Liver (tissue), 9 donors: ENCODE results near the gene IFNL2. TPM values are rescaled to one million over a fixed set of nuclear protein-coding genes. Genes with fewer than 3 reads are reported as not detected.

Experiments used
- DNase-seq: peaks from one replicate; pipeline ENCODE4 v3.0.0-alpha.2; 2017; ENCODE audit warnings: low spot score
- H3K27ac ChIP-seq, 2 donors: one replicate each; pipeline ENCODE4 v1.7.0; 2013; ENCODE audit warnings: inconsistent platforms in 2 of 2, low read length in 2 of 2, control low read depth in 1 of 2, low read depth in 1 of 2, mild to moderate bottlenecking in 1 of 2
- H3K27me3 ChIP-seq, 4 donors: one replicate each; pipeline versions ENCODE4 v1.6.1 to v1.7.0; 2013; ENCODE audit warnings: low read length in 3 of 4, inconsistent platforms in 1 of 4, mild to moderate bottlenecking in 1 of 4, moderate library complexity in 1 of 4; ENCODE audit not compliant: control insufficient read depth in 4 of 4, insufficient read depth in 4 of 4
- H3K36me3 ChIP-seq, 4 donors: one replicate each; pipeline versions ENCODE4 v1.6.1 to v1.7.0; 2013; ENCODE audit warnings: low read length in 3 of 4, mild to moderate bottlenecking in 3 of 4, low read depth in 1 of 4, moderate library complexity in 1 of 4; ENCODE audit not compliant: control insufficient read depth in 4 of 4, insufficient read depth in 3 of 4
- H3K4me1 ChIP-seq, 4 donors: one replicate each; pipeline versions ENCODE4 v1.6.1 to v1.7.0; 2013; ENCODE audit warnings: low read length in 3 of 4, mild to moderate bottlenecking in 3 of 4, moderate library complexity in 1 of 4; ENCODE audit not compliant: control insufficient read depth in 4 of 4, insufficient read depth in 4 of 4
- H3K4me3 ChIP-seq, 3 donors: one replicate each; pipeline versions ENCODE4 v1.6.1 to v1.7.0; 2013; ENCODE audit warnings: low read length in 3 of 3, control low read depth in 1 of 3, low read depth in 1 of 3, mild to moderate bottlenecking in 1 of 3
- H3K9ac ChIP-seq, 2 donors: one replicate each; pipeline ENCODE4 v1.7.0; 2013; ENCODE audit warnings: low read length in 2 of 2, mild to moderate bottlenecking in 2 of 2, moderate library complexity in 2 of 2, control low read depth in 1 of 2, low read depth in 1 of 2
- H3K9me3 ChIP-seq, 4 donors: one replicate each; pipeline versions ENCODE4 v1.6.1 to v1.7.0; 2013; ENCODE audit warnings: low read length in 3 of 4; ENCODE audit not compliant: control insufficient read depth in 4 of 4
- CTCF ChIP-seq: fragments of 150-350 bp; IDR thresholded peaks from 2 replicates; pipeline ENCODE4 v1.5.1; 2017; ENCODE audit warnings: improper control_type of control experiment, low read depth, low read length; ENCODE audit not compliant: missing input control
- GABPA ChIP-seq, 2 donors: IDR thresholded peaks in 1 of 2; conservative IDR thresholded peaks in 1 of 2; 2 replicates each; pipeline ENCODE4 v1.6.1; 2016; ENCODE audit warnings: antibody characterized with exemption in 2 of 2, mild to moderate bottlenecking in 1 of 2, moderate library complexity in 1 of 2
- HNF4A ChIP-seq, 2 donors: conservative IDR thresholded peaks; 2 replicates each; pipeline ENCODE4 v1.6.1; 2016; ENCODE audit warnings: antibody characterized with exemption in 2 of 2, mild to moderate bottlenecking in 2 of 2
- HNF4G ChIP-seq: IDR thresholded peaks from 2 replicates; pipeline ENCODE4 v1.6.1; 2016; ENCODE audit warnings: antibody characterized with exemption
- JUND ChIP-seq, 2 donors: IDR thresholded peaks; 2 replicates each; pipeline ENCODE4 v1.6.1; 2016; ENCODE audit warnings: antibody characterized with exemption in 2 of 2
- NR2F2 ChIP-seq: IDR thresholded peaks from 2 replicates; pipeline ENCODE4 v1.6.1; 2016; ENCODE audit warnings: antibody characterized with exemption
- RAD21 ChIP-seq, 2 donors: IDR thresholded peaks; 2 replicates each; pipeline ENCODE4 v1.6.1; 2016; ENCODE audit warnings: antibody characterized with exemption in 2 of 2, mild to moderate bottlenecking in 2 of 2
- RXRA ChIP-seq, 2 donors: IDR thresholded peaks; 2 replicates each; pipeline ENCODE4 v1.6.1; 2017 to 2018; ENCODE audit warnings: antibody characterized with exemption in 2 of 2, mild to moderate bottlenecking in 1 of 2
- SP1 ChIP-seq: IDR thresholded peaks from 2 replicates; pipeline ENCODE4 v1.6.1; 2018; ENCODE audit warnings: antibody characterized with exemption, mild to moderate bottlenecking
- YY1 ChIP-seq: IDR thresholded peaks from 2 replicates; pipeline ENCODE4 v1.6.1; 2016; ENCODE audit warnings: antibody characterized with exemption, mild to moderate bottlenecking
- WGBS: extraction: QIAGEN DNeasy Blood & Tissue Kit; methylation state at CpG from one replicate; pipeline ENCODE4 v1.1.7; 2013; 5-methylcytosine and 5-hydroxymethylcytosine counted together
- polyA plus RNA-seq, 2 donors: library from polyadenylated mRNA; stranded (reverse) in 1 of 2; unstranded in 1 of 2; fragments of 200-250 nt in 1 of 2; fragments of >200 nt in 1 of 2; fragmentation: Nextera tagmentation in 1 of 2; extraction: Ambion mirVana in 1 of 2; gene quantifications; one replicate each; pipeline versions ENCODE4 v1.2.1 to v1.2.3, GENCODE V29; 2013 to 2015
- total RNA-seq, 2 donors: library from RNA; depleted of rRNA; stranded (reverse); fragments of >200 nt; gene quantifications; one replicate each; pipeline ENCODE4 v1.2.3, GENCODE V29; 2014
- TF ChIP-seq, protein P1 (sequence below): IDR thresholded peaks from 2 replicates; pipeline ENCODE4 v1.6.1; 2016; ENCODE audit warnings: antibody characterized with exemption
- TF ChIP-seq, protein P2 (sequence below): IDR thresholded peaks from 2 replicates; pipeline ENCODE4 v1.6.1; 2016; ENCODE audit warnings: antibody characterized with exemption
- TF ChIP-seq, protein P3 (sequence below): IDR thresholded peaks from 2 replicates; pipeline ENCODE4 v1.6.1; 2016; ENCODE audit warnings: antibody characterized with exemption, mild to moderate bottlenecking
- TF ChIP-seq, protein P4 (sequence below): IDR thresholded peaks from 2 replicates; pipeline ENCODE4 v1.6.1; 2016; ENCODE audit warnings: antibody characterized with exemption
- donor health status: healthy.
- donor health status: healthy.
- donor health status: healthy.
- donor health status: healthy.
- donor health status: healthy.

IFNL2 gene
- total and polyA plus RNA-seq, 4 donors, result not detected

DNA sequence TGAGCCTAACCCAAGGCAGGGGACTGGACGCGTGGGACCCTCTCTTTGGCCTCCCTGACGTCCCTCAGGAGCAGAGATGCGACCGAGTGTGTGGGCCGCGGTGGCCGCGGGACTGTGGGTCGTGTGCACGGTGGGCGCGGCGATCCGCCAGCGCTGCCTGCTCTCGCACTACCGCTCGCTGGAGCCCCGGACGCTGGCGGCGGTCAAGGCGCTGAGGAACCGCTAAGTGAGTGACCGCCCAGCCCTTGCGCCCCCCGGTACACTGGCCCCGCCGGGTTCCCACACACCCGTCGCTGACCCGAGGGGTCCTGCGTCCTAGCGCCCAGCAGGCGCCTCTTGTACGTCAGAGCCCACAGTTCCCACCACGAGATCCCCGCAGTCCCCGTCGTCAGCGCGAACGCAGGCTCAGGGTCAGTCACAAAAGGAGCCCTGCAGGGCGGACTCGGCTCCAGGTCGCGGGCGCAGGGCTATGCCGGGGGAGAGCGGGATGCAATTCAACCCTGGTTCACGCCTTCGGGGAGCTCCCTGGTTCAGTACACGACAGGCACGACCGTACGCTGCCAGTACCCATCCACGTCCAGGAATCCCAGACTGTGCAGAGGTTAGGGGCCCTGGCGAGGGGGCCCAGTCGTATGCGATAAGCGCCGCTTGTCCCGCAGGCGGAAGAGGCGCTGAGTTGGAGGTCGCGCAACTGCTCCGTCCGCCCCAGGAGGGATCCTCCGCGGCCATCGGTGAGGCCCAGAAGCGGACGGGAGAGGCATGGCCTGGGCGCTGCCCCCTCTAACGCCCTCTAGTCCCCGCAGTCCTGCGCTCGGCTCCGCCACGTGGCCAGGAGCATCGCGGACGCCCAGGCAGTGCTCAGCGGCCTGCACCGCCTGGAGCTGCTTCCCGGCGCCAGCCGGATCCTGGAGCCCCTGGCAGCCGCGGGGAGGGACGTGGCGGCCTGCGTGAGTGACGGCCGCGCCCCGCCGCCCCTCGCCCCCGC lies 3.6 kb upstream of the IFNL2 start:
- Histone ChIP-seq H3K4me3 (no peak overlapping the region), H3K9ac (no peak overlapping the region), H3K27me3 (no peaks in the 10 kb centered on the region), H3K9me3 (no peaks in the 10 kb centered on the region), H3K36me3 (no peaks in the 10 kb centered on the region), H3K27ac (no peak overlapping the region), H3K4me1 (peaks cover 5 to 19% (median 15%) of the 10 kb centered on the region in 4 donors)
- TF ChIP-seq NR2F2, result no peak
- TF ChIP-seq JUND (IDR thresholded peaks at IDR 0.05), result no peak
- no peak for TF ChIP-seq HNF4G
- no peak for TF ChIP-seq RXRA (IDR thresholded peaks at IDR 0.05)
- TF ChIP-seq CTCF, result no peak
- no peak for TF ChIP-seq HNF4A (conservative IDR thresholded peaks at IDR 0.05)
- TF ChIP-seq, protein P1, sequence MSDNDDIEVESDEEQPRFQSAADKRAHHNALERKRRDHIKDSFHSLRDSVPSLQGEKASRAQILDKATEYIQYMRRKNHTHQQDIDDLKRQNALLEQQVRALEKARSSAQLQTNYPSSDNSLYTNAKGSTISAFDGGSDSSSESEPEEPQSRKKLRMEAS, result no peak
- TF ChIP-seq, protein P2, sequence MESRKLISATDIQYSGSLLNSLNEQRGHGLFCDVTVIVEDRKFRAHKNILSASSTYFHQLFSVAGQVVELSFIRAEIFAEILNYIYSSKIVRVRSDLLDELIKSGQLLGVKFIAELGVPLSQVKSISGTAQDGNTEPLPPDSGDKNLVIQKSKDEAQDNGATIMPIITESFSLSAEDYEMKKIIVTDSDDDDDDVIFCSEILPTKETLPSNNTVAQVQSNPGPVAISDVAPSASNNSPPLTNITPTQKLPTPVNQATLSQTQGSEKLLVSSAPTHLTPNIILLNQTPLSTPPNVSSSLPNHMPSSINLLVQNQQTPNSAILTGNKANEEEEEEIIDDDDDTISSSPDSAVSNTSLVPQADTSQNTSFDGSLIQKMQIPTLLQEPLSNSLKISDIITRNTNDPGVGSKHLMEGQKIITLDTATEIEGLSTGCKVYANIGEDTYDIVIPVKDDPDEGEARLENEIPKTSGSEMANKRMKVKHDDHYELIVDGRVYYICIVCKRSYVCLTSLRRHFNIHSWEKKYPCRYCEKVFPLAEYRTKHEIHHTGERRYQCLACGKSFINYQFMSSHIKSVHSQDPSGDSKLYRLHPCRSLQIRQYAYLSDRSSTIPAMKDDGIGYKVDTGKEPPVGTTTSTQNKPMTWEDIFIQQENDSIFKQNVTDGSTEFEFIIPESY, result no peak
- TF ChIP-seq YY1, result no peak
- TF ChIP-seq RAD21 (IDR thresholded peaks at IDR 0.05), result no peak
- TF ChIP-seq, protein P3, sequence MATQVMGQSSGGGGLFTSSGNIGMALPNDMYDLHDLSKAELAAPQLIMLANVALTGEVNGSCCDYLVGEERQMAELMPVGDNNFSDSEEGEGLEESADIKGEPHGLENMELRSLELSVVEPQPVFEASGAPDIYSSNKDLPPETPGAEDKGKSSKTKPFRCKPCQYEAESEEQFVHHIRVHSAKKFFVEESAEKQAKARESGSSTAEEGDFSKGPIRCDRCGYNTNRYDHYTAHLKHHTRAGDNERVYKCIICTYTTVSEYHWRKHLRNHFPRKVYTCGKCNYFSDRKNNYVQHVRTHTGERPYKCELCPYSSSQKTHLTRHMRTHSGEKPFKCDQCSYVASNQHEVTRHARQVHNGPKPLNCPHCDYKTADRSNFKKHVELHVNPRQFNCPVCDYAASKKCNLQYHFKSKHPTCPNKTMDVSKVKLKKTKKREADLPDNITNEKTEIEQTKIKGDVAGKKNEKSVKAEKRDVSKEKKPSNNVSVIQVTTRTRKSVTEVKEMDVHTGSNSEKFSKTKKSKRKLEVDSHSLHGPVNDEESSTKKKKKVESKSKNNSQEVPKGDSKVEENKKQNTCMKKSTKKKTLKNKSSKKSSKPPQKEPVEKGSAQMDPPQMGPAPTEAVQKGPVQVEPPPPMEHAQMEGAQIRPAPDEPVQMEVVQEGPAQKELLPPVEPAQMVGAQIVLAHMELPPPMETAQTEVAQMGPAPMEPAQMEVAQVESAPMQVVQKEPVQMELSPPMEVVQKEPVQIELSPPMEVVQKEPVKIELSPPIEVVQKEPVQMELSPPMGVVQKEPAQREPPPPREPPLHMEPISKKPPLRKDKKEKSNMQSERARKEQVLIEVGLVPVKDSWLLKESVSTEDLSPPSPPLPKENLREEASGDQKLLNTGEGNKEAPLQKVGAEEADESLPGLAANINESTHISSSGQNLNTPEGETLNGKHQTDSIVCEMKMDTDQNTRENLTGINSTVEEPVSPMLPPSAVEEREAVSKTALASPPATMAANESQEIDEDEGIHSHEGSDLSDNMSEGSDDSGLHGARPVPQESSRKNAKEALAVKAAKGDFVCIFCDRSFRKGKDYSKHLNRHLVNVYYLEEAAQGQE, result no peak
- DNase-seq, result no peak
- WGBS, result 12% methylated on average over 102 of the region's 102 CpGs

- Histone ChIP-seq H3K4me3 (no peak overlapping the region), H3K27ac (no peak overlapping the region), H3K9ac (no peak overlapping the region), H3K27me3 (no peaks in the 10 kb centered on the region), H3K36me3 (no peaks in the 10 kb centered on the region), H3K4me1 (peaks cover 5 to 19% (median 15%) of the 10 kb centered on the region in 4 donors), H3K9me3 (no peaks in the 10 kb centered on the region)
- 43% methylated on average over 39 of the region's 39 CpGs for WGBS
- no peak for DNase-seq
- no peak for TF ChIP-seq JUND (IDR thresholded peaks at IDR 0.05)
- TF ChIP-seq, protein P4, sequence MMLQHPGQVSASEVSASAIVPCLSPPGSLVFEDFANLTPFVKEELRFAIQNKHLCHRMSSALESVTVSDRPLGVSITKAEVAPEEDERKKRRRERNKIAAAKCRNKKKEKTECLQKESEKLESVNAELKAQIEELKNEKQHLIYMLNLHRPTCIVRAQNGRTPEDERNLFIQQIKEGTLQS, result no peak
- no peak for TF ChIP-seq GABPA (IDR thresholded peaks at IDR 0.05 in 1 of 2, conservative IDR thresholded peaks at IDR 0.05 in 1 of 2)
- TF ChIP-seq, protein P1, result no peak
- TF ChIP-seq, protein P3, result no peak
- TF ChIP-seq CTCF, result no peak
- no peak for TF ChIP-seq SP1
These were observed 2.8 kb upstream of the IFNL2 start for GRCh38 chr19:39265321-39265916.
